GM12878 (cell line): ENCODE results near the gene RHOB. TPM values are rescaled to one million over a fixed set of nuclear protein-coding genes. Genes with fewer than 3 reads are reported as not detected.

Source experiments
- ATAC-seq: fragments of 200-7000 bp; cut with Tn5 transposase; 3 replicates; pipeline ENCODE4 v1.9.1; 2020; ENCODE audit warnings: mild to moderate bottlenecking, moderate library complexity
- BruUV-seq: library from RNA; stranded (reverse); fragments of 400-500 nt; replicated peaks from 2 replicates; lab custom pipeline; 2021; lab: Mats Ljungman, UMichigan
- CTCF ChIA-PET: fragments of 300-600 bp; sonication (Branson Sonifier 250); formaldehyde crosslinking; extraction: SDS; loops from one replicate; lab custom pipeline; 2021; ENCODE audit warnings: inconsistent platforms; lab: Yijun Ruan, JAX
- POLR2A ChIA-PET: fragments of 350-600 bp; formaldehyde crosslinking; extraction: SDS; loops from one replicate; lab custom pipeline; 2021; ENCODE audit warnings: inconsistent platforms; lab: Charles Lee
- RAD21 ChIA-PET: fragments of 300-600 bp; sonication (Branson Sonifier 250); formaldehyde crosslinking; loops from one replicate; lab custom pipeline; 2023; ENCODE audit warnings: antibody characterized with exemption; ENCODE audit not compliant: unreplicated experiment; lab: Charles Lee
- SMC1A ChIA-PET: fragments of 300-600 bp; sonication (Branson Sonifier 250); formaldehyde crosslinking; loops from one replicate; lab custom pipeline; 2023; ENCODE audit not compliant: unreplicated experiment, uncharacterized antibody; lab: Charles Lee
- DNase-seq: peaks from one replicate; pipeline ENCODE4 v3.0.0-alpha.2; 2011; ENCODE audit warnings: low read depth, low spot score
- FAIRE-seq: peaks from 3 replicates; lab custom pipeline; 2011; peaks lifted over from hg19 to GRCh38; lab: Jason Lieb, UNC
- H2AFZ ChIP-seq: 2 replicates; pipeline ENCODE4 v1.6.0; 2011; ENCODE audit warnings: low read depth, low read length, control low read depth; ENCODE audit not compliant: control insufficient read depth
- H3K27ac ChIP-seq: 2 replicates; pipeline ENCODE4 v1.5.1; 2011; ENCODE audit warnings: control low read depth; ENCODE audit not compliant: control insufficient read depth, insufficient read depth
- H3K27me3 ChIP-seq, 2 experiments: replicated peaks in 1 of 2; 2 replicates each; pipeline versions ENCODE4 v1.6.0 to v1.6.1; 2011; ENCODE audit warnings: low read length in 1 of 2; ENCODE audit not compliant: control insufficient read depth in 2 of 2, insufficient read depth in 2 of 2
- H3K36me3 ChIP-seq, 2 experiments: 2 replicates each; pipeline ENCODE4 v1.5.1; 2011; ENCODE audit warnings: low read length in 1 of 2; ENCODE audit not compliant: control insufficient read depth in 2 of 2, insufficient read depth in 2 of 2
- H3K4me1 ChIP-seq: 2 replicates; pipeline ENCODE4 v1.6.1; 2011; ENCODE audit warnings: mild to moderate bottlenecking, low read length, moderate library complexity, mixed read lengths; ENCODE audit not compliant: control insufficient read depth, insufficient read depth
- H3K4me2 ChIP-seq: 2 replicates; pipeline ENCODE4 v1.6.0; 2011; ENCODE audit warnings: control low read depth; ENCODE audit not compliant: control insufficient read depth, insufficient read depth
- H3K4me3 ChIP-seq: fragments of 200-600 bp; sonication (generic); 2 replicates; pipeline ENCODE4 v1.5.1; 2016
- H3K79me2 ChIP-seq: 2 replicates; pipeline ENCODE4 v1.6.0; 2011; ENCODE audit warnings: low read length; ENCODE audit not compliant: control insufficient read depth, insufficient read depth
- H3K9ac ChIP-seq: 2 replicates; pipeline ENCODE4 v1.8.0; 2011; ENCODE audit warnings: low read length, control low read depth, mixed read lengths; ENCODE audit not compliant: control insufficient read depth, insufficient read depth
- H3K9me3 ChIP-seq: replicated peaks from 3 replicates; pipeline ENCODE4 v1.5.1; 2011; ENCODE audit warnings: mild to moderate bottlenecking, low read length; ENCODE audit not compliant: control insufficient read depth, insufficient read depth
- H4K20me1 ChIP-seq: 2 replicates; pipeline ENCODE4 v1.6.0; 2011; ENCODE audit not compliant: control insufficient read depth, insufficient read depth
- ELK1 ChIP-seq: IDR thresholded peaks from 2 replicates; pipeline ENCODE4 v1.6.1; 2012; ENCODE audit warnings: low read depth, low read length, improper control_type of control experiment
- KDM1A ChIP-seq: fragments of 200-600 bp; sonication (generic); IDR thresholded peaks from 2 replicates; pipeline ENCODE4 v1.6.1; 2016; ENCODE audit warnings: borderline replicate concordance
- LARP7 ChIP-seq: fragments of 450-650 bp; IDR thresholded peaks from 2 replicates; pipeline ENCODE4 v1.6.1; 2017; ENCODE audit warnings: mild to moderate bottlenecking
- POLR2A ChIP-seq: IDR thresholded peaks from 2 replicates; pipeline ENCODE4 v1.6.1; 2011; ENCODE audit warnings: low read depth, mild to moderate bottlenecking, low read length
- POLR2AphosphoS2 ChIP-seq: IDR thresholded peaks from 2 replicates; pipeline ENCODE4 v1.6.1; 2011; ENCODE audit warnings: low read depth, mild to moderate bottlenecking, low read length, improper control_type of control experiment, moderate library complexity
- POU2F2 ChIP-seq: IDR thresholded peaks from 3 replicates; pipeline ENCODE4 v1.6.1; 2011; ENCODE audit warnings: low read depth, mild to moderate bottlenecking, low read length, borderline replicate concordance
- SMAD1 ChIP-seq: fragments of 450-650 bp; IDR thresholded peaks from 2 replicates; pipeline ENCODE4 v1.6.1; 2018; ENCODE audit warnings: mild to moderate bottlenecking, low read depth; ENCODE audit not compliant: partially characterized antibody
- WGBS: methylation state at CpG from one replicate; pipeline ENCODE4 v1.1.6; 2016; ENCODE audit warnings: low lambda C conversion rate; ENCODE audit not compliant: insufficient replicate concordance, insufficient coverage; ENCODE audit errors: missing lambda C conversion rate; 5-methylcytosine and 5-hydroxymethylcytosine counted together
- in situ Hi-C: fragments of 300-500 bp; cut with MboI; formaldehyde crosslinking; loops from 9 replicates; pipeline ENCODE4 v1.14.3; 2018; ENCODE audit warnings: mixed read lengths
- intact Hi-C: fragments of 100-400 bp; cut with micrococcal nuclease; formaldehyde crosslinking; loops from one replicate; pipeline ENCODE4 v1.14.2; 2022; ENCODE audit not compliant: unreplicated experiment
- polyA plus RNA-seq, 11 experiments: library from polyadenylated mRNA; depleted of rRNA in 4 of 11; unstranded in 6 of 11; stranded (reverse) in 5 of 11; fragments of >200 nt; fragmentation: Nextera tagmentation in 4 of 11; fragmentation: Illumina TruSeq in 1 of 11; extraction: Ambion mirVana in 4 of 11; extraction: Trizol in 1 of 11; gene quantifications; 1 replicate in 1 of 11; 2 replicates in 10 of 11; pipeline versions ENCODE4 v1.2.1 to v1.2.3, GENCODE V29; 2011 to 2016; ENCODE audit warnings: inconsistent platforms in 2 of 11, missing spikeins in 2 of 11, low read depth in 1 of 11
- total RNA-seq, 4 experiments: library from RNA; depleted of rRNA in 3 of 4; stranded (reverse); fragments of >200 nt in 3 of 4; fragmentation: Illumina TruSeq in 1 of 4; extraction: Trizol in 1 of 4; gene quantifications; 2 replicates each; pipeline versions ENCODE4 v1.2.1 to v1.2.3, GENCODE V29; 2013 to 2021
- TF ChIP-seq, protein P1 (sequence below): fragments of 450-650 bp; IDR thresholded peaks from 2 replicates; pipeline ENCODE4 v1.6.1; 2018; ENCODE audit warnings: mild to moderate bottlenecking, low read depth, moderate library complexity; ENCODE audit not compliant: partially characterized antibody

Gene RHOB
- total and polyA plus RNA-seq, 10 of the 15 experiments (the other 5 are each of a cell fraction or from before 2014, with no cell fraction given), result 0.03 to 4.5 (median 1.2) TPM

- H3K36me3 ChIP-seq, result no peaks in the 10 kb centered on the region
- intact Hi-C loops, result no loop called here
- POLR2A ChIA-PET, result interaction anchor here (0.5 to 0.6 kb wide), 2 partner anchors 75 to 533 kb away, joined by 4 to 5 read pairs; no protein-coding TSS in a partner anchor
- H2AFZ ChIP-seq, result no peak overlapping the region
- no peak for TF ChIP-seq ELK1
- TF ChIP-seq POU2F2, result no peak
- no peak for TF ChIP-seq POLR2A
- no peak for TF ChIP-seq POLR2AphosphoS2
- no peak for TF ChIP-seq KDM1A
- TF ChIP-seq SMAD1, result no peak
- TF ChIP-seq LARP7, result no peak
- TF ChIP-seq, protein P1, sequence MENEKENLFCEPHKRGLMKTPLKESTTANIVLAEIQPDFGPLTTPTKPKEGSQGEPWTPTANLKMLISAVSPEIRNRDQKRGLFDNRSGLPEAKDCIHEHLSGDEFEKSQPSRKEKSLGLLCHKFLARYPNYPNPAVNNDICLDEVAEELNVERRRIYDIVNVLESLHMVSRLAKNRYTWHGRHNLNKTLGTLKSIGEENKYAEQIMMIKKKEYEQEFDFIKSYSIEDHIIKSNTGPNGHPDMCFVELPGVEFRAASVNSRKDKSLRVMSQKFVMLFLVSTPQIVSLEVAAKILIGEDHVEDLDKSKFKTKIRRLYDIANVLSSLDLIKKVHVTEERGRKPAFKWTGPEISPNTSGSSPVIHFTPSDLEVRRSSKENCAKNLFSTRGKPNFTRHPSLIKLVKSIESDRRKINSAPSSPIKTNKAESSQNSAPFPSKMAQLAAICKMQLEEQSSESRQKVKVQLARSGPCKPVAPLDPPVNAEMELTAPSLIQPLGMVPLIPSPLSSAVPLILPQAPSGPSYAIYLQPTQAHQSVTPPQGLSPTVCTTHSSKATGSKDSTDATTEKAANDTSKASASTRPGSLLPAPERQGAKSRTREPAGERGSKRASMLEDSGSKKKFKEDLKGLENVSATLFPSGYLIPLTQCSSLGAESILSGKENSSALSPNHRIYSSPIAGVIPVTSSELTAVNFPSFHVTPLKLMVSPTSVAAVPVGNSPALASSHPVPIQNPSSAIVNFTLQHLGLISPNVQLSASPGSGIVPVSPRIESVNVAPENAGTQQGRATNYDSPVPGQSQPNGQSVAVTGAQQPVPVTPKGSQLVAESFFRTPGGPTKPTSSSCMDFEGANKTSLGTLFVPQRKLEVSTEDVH, result no peak
- H4K20me1 ChIP-seq, result no peaks in the 10 kb centered on the region
- no peak for DNase-seq
- H3K27me3 ChIP-seq, result peaks cover 6% of the 10 kb centered on the region in 2 experiments; a peak in 3 of 4 replicates
- RAD21 ChIA-PET, result interaction anchor here (0.8 to 2.3 kb wide), 4 partner anchors 10 to 144 kb away, joined by 3 to 5 read pairs (median 3); no protein-coding TSS in a partner anchor
- no peak overlapping the region for H3K27ac ChIP-seq
- H3K4me1 ChIP-seq, result peaks cover 3% of the 10 kb centered on the region
- no peak overlapping the region for H3K9ac ChIP-seq
- BruUV-seq, result no TSS peak
- SMC1A ChIA-PET, result interaction anchor here (0.7 to 1.5 kb wide), 5 partner anchors 8 to 192 kb away, joined by 3 to 6 read pairs (median 3); no protein-coding TSS in a partner anchor
- CTCF ChIA-PET, result interaction anchor here (0.7 to 1.8 kb wide), 6 partner anchors 11 to 199 kb away, joined by 3 to 13 read pairs (median 4); no protein-coding TSS in a partner anchor
- no peak overlapping the region for H3K4me3 ChIP-seq
- ATAC-seq, result no peak
- 42% methylated on average over 7 of the region's 7 CpGs for WGBS
- H3K4me2 ChIP-seq, result no peak overlapping the region
- in situ Hi-C loops, result no loop called here
- no peak for FAIRE-seq
- H3K9me3 ChIP-seq, result no peaks in the 10 kb centered on the region; the same call in 2 of the 3 replicates
- H3K79me2 ChIP-seq, result peaks cover 1% of the 10 kb centered on the region; the same call in 1 of the 2 replicates
Measured at GRCh38 chr2:20451761-20452499, 5.1 kb downstream of the RHOB start.
